Measurements from ENCODE around the gene ZNF223. TPM values are rescaled to one million over a fixed set of nuclear protein-coding genes. Genes with fewer than 3 reads are reported as not detected.
A peak's percentile ranks its signal among the peaks of the same experiment; 100 is the strongest.

The ZNF223 gene
- total and polyA plus RNA-seq, 10 of the 15 experiments (the other 5 are each of a cell fraction or from before 2014, with no cell fraction given), result 0.05 to 3.7 (median 0.14) TPM; not detected in 4

GRCh38 chr19:44113138-44113783, 61.4 kb downstream of the ZNF223 start, which contains the start of gene ZNF225 (continued):
- TF ChIP-seq NKRF (conservative IDR thresholded peaks at IDR 0.05) (peak; percentile 69; the same call in 1 of the 2 replicates), RELB (IDR thresholded peaks at IDR 0.05; ENCODE audit: low read depth) (peak; percentile 52), MLLT1 (IDR thresholded peaks at IDR 0.05) (peak; percentile 67; the same call in 1 of the 2 replicates), ELK1 (IDR thresholded peaks at IDR 0.05; ENCODE audit: low read depth, low read length) (peak; percentile 69), IKZF2 (IDR thresholded peaks at IDR 0.05) (peak; percentile 75 to 78; a peak in 2 of 4 replicates), HCFC1 (IDR thresholded peaks at IDR 0.05; ENCODE audit: low read length) (peak; percentile 98), ATF3 (IDR thresholded peaks at IDR 0.05; ENCODE audit: borderline replicate concordance, extremely low read depth, low read depth, low read length) (peak; percentile 51; the same call in 1 of the 2 replicates), CEBPB (IDR thresholded peaks at IDR 0.05; ENCODE audit: borderline replicate concordance in 1 of 2, low read depth in 2 of 2, low read length in 2 of 2) (no peak), SREBF1 (IDR thresholded peaks at IDR 0.05; ENCODE audit: low read length) (peak; percentile 91), CBFB (IDR thresholded peaks at IDR 0.05; ENCODE audit: low read depth) (peak; percentile 77; the same call in 1 of the 2 replicates), YY1 (IDR thresholded peaks at IDR 0.05; ENCODE audit: low read depth, low read length) (peak; percentile 79), MEF2A (IDR thresholded peaks at IDR 0.05; ENCODE audit: insufficient read depth, low read depth, low read length) (0 out of 2 replicates have a peak, but pooled peaks have one; percentile 17), MYB (IDR thresholded peaks at IDR 0.05; ENCODE audit: borderline replicate concordance, low read depth, low read length) (peak; percentile 30), MAX (IDR thresholded peaks at IDR 0.05; ENCODE audit: low read depth, low read length) (peak; percentile 57; the same call in 1 of the 2 replicates), SKIL (IDR thresholded peaks at IDR 0.05; ENCODE audit: low read depth, poor library complexity, severe bottlenecking) (peak; percentile 56), RBBP5 (conservative IDR thresholded peaks at IDR 0.05) (no peak), RELA (IDR thresholded peaks at IDR 0.05; ENCODE audit: borderline replicate concordance, partially characterized antibody) (no peak), TAF1 (IDR thresholded peaks at IDR 0.05; ENCODE audit: borderline replicate concordance, low read depth, low read length) (0 out of 2 replicates have a peak, but pooled peaks have one; percentile 25), POU2F2 (IDR thresholded peaks at IDR 0.05; ENCODE audit: borderline replicate concordance, low read depth, low read length) (peak; percentile 66; the same call in 2 of the 3 replicates)
